Sciatic nerve (tissue), 2 donors: ENCODE measurements around the gene HPCAL1. TPM values are rescaled to one million over a fixed set of nuclear protein-coding genes. Genes with fewer than 3 reads are reported as not detected.

Experiments
- ATAC-seq: fragments of 200-7000 bp; cut with Tn5 transposase; one replicate; pipeline ENCODE4 v1.9.1; 2020; ENCODE audit warnings: mild to moderate bottlenecking, moderate library complexity
- DNase-seq: peaks from one replicate; pipeline ENCODE4 v3.0.0-alpha.2; 2020; ENCODE audit warnings: low spot score
- intact Hi-C: fragments of 100-400 bp; cut with DNase I; formaldehyde crosslinking; loops from one replicate; pipeline ENCODE4 v1.14.2; 2022
- total RNA-seq: library from RNA; stranded (reverse); fragmentation: NEBNext Ultra II Directional; extraction: Animal tissue kit (Norgen Biotek cat#: 25700); gene quantifications from one replicate; pipeline ENCODE4 v1.2.1, GENCODE V29; 2021
- donor health status: DM: no; HTN: no; CAD: no.
- donor health status: DM: no; HTN: no; CAD: no.

HPCAL1 gene
- total RNA-seq, 1 donor from 2014 or later: 31.7 TPM

DNA sequence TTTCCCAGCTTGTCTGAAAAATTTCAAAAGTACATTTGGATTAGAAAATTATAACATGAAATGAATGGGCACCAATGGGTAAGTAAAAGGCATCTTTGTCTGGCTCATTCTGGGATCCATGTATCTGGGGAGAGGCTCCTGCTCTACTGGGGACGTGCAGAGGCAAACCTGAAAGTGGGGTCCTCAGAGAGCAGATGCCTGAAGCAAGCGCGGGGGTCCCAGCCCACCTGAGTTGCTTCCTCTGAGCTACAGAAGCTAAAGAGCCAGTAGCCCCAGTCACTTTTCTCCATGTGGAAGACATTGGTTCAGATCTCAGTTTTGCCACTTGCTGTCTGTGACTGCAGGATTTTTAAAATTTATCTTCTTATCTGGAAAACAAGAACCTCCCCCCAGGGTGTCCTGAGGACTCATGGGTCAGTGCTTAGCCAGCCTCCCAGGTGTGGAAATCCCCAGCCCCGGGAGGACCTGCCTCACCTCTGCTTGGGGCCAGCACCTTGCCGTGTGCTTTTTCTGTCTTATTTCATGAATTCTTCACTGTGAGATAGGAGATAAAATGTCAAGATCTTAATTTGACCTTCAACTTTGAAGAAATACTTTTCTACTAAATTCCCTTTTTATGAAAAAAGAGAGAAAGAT lies 170.5 kb downstream of the HPCAL1 start:
- no peak for DNase-seq
- ATAC-seq: no peak
- intact Hi-C loops: no loop called here

DNA sequence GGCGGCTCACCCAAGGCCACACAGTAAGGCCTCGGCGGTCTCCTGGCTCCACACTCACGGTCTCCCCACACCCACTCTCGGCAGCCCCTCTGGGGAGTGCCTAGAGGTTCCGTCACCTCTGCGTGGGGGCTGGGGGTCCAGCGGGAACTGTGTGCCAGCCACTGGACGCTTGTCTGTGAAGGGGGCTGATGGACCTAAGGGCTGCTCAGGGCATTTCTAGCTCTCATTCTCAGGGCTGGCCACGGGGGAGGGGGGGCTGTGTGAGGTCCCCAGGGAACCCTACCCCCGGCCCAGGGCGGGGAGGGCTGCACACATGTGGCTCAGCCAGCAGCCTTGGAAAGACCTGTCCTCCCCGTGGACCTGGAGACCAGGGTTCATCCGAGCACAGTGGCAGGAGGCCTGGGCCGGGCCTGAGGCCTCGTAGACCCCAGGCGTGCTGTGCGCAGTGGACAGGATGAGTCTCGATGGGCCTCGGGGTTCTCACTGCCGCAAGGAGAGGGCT lies 172.6 kb downstream of the HPCAL1 start:
- ATAC-seq: no peak
- DNase-seq: no peak
- intact Hi-C loops: no loop called here

GRCh38 chr2:10475811-10476660 lies 173.3 kb downstream of the HPCAL1 start:
- DNase-seq (no peak), ATAC-seq (no peak)
- intact Hi-C loops: no loop called here

GRCh38 chr2:10476723-10477442 lies 174.2 kb downstream of the HPCAL1 start:
- intact Hi-C loops: no loop called here
- ATAC-seq (no peak), DNase-seq (no peak)

Other genes with a start within 250 kb of the HPCAL1 start
- 9.3 TPM for gene CYS1, start 222.5 kb upstream of the HPCAL1 start, total RNA-seq
- gene RRM2, start 180.2 kb upstream of the HPCAL1 start, total RNA-seq: 1.0 TPM
- gene ODC1, start 145.4 kb downstream of the HPCAL1 start, total RNA-seq: 33.1 TPM